Kidney epithelial cell (primary cell): ENCODE results near the gene HOXB3. TPM values are rescaled to one million over a fixed set of nuclear protein-coding genes. Genes with fewer than 3 reads are reported as not detected.

ENCODE experiments used
- DNase-seq: peaks from one replicate; pipeline ENCODE4 v3.0.0-alpha.2; 2010; ENCODE audit warnings: low read depth
- H3K27me3 ChIP-seq: 2 replicates; pipeline ENCODE4 v1.6.0; 2011; ENCODE audit warnings: low read length; ENCODE audit not compliant: control insufficient read depth, insufficient read depth
- H3K36me3 ChIP-seq: 2 replicates; pipeline ENCODE4 v1.5.1; 2011; ENCODE audit warnings: low read length; ENCODE audit not compliant: control insufficient read depth, insufficient read depth
- H3K4me3 ChIP-seq: 2 replicates; pipeline ENCODE4 v1.5.1; 2011; ENCODE audit warnings: low read depth, mild to moderate bottlenecking, control low read depth, low read length
- total RNA-seq: library from RNA; depleted of rRNA; stranded (reverse); fragments of >200 nt; gene quantifications from 2 replicates; pipeline ENCODE4 v1.2.3, GENCODE V29; 2015
- TF ChIP-seq, protein P1 (sequence below): IDR thresholded peaks from 2 replicates; pipeline ENCODE4 v1.5.1; 2011; ENCODE audit warnings: mild to moderate bottlenecking, moderate library complexity, low read length, control low read depth, inconsistent platforms; ENCODE audit not compliant: insufficient read depth, poor library complexity, severe bottlenecking

The HOXB3 gene
- total RNA-seq, 1 donor from 2014 or later, result 31.1 TPM

DNA sequence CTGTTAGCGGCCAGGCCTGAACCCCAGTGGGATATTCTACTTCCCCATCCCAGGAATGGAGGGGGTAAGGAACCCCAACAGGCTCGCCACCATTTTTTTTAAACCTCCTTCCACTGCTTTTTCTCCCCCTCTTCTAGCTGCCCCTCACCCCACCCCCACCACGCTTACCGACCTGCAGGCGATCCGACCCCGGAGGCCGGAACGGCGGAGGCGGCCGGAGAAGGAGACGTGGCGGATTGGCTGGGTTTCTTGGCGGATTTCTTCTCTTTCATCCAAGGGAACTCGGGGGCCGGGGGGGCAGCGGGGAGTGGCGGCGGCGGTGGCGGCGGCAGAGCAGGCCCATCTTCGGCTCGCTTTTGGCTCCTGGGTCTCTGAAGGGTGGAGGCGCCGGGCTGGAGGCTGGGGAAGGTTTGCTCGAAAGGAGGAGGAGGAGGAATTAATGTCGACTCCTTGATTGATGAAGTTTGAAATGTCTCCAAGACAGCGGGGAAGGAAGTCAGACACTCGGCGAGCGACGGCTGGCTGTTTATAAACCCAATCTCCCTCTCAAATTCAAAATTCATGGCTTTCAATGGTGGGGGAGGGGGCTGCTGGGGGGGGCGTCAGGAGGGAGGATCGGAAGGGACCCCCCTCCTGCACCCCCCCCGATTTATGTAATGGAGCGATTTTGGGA, 45.6 kb downstream of the HOXB3 start:
- no peak for DNase-seq
- H3K4me3 ChIP-seq, result peak overlapping the region; percentile 87

DNA sequence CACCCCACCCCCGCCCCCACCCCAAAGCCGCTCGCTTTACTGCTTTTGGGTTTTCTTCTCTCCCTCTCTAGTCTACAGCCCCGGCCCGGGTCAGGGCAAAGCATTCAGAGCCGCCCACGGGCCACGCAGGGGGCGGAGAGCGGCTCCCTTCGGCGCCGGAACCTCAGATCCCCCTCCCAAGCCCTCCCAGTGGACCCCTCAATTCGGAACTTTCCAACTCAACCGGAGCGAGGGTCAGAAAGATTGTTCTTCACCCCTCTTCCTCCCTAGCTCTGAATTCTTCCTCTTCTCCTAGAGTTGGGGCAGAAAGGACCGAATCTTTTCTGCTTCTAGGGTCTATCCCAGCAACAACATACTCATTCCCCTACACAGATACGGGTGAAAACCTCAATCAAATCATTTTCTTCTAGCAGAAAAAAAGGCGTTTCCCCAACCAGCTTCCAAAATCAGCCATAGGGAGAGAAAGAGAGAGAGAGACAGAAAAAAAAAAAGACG, 46.1 kb downstream of the HOXB3 start:
- Histone ChIP-seq H3K27me3 (no peaks in the 10 kb centered on the region), H3K4me3 (peak overlapping the region; percentile 87), H3K36me3 (peaks cover 5% of the 10 kb centered on the region)
- DNase-seq, result no peak
- TF ChIP-seq, protein P1, sequence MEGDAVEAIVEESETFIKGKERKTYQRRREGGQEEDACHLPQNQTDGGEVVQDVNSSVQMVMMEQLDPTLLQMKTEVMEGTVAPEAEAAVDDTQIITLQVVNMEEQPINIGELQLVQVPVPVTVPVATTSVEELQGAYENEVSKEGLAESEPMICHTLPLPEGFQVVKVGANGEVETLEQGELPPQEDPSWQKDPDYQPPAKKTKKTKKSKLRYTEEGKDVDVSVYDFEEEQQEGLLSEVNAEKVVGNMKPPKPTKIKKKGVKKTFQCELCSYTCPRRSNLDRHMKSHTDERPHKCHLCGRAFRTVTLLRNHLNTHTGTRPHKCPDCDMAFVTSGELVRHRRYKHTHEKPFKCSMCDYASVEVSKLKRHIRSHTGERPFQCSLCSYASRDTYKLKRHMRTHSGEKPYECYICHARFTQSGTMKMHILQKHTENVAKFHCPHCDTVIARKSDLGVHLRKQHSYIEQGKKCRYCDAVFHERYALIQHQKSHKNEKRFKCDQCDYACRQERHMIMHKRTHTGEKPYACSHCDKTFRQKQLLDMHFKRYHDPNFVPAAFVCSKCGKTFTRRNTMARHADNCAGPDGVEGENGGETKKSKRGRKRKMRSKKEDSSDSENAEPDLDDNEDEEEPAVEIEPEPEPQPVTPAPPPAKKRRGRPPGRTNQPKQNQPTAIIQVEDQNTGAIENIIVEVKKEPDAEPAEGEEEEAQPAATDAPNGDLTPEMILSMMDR, result no peak

More for the DNA sequence above, 45.6 kb downstream of the HOXB3 start:
- TF ChIP-seq, protein P1, result no peak
- H3K27me3 ChIP-seq, result no peaks in the 10 kb centered on the region
- peaks cover 5% of the 10 kb centered on the region for H3K36me3 ChIP-seq

DNA sequence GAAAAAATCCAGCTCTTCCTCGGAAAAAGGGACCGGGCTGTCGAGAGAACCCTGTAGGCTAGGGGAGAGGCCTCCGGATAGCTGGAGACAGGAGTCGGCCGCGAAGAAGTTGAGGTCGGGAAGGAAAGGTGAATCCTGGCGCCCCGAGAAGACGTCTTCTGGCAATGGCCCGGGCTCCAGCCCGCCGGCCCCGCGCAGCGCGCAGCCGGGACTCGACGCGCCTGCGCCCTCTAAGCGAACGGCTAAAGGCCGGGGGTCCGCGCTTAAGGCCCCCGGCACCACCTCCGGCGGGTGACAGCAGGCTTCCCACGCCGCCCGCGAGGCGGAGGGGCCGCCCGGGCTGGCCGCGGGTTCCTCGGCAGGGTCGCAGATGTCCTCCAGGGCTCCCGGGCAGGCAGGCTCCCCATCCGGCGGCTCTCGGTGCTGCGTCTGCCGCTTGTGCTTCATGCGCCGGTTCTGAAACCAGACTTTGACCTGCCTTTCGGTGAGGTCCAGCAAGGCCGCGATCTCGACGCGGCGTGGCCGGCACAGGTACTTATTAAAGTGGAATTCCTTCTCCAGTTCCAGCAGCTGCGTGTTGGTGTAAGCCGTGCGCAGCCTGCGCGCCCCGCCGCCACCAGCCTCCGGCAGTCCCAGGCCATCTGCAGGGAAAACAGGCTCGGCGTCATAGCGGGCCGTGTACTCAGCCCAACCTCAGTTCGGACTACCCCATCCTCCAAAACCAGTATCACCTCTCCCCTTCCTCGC, 46.8 kb downstream of the HOXB3 start:
- Histone ChIP-seq H3K4me3 (peak overlapping the region; percentile 87), H3K36me3 (peaks cover 5% of the 10 kb centered on the region), H3K27me3 (no peaks in the 10 kb centered on the region)
- no peak for DNase-seq
- TF ChIP-seq, protein P1, result no peak

DNA sequence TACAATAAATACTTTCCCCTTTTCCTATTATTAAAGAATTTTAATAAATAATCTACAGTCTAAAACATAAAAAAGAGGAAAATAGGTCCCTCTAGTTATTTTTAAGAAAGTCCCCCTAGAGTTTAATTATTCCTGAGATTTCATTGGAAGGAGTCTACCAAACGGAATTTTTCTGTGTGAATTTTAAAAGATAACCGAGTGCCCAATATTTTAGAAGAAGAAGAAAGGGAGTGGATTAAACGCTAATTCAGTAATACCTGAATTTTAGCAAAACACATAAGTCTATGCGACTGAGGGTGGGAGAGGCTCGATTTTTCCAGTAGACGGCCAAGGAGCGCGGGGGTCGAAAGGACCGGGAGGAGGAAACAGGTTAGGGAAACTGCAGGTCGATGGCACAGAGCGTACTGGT, 47.3 kb downstream of the HOXB3 start:
- TF ChIP-seq, protein P1, result no peak
- DNase-seq, result no peak
- no peaks in the 10 kb centered on the region for H3K27me3 ChIP-seq
- H3K36me3 ChIP-seq, result peaks cover 5% of the 10 kb centered on the region
- peak overlapping the region; percentile 87 for H3K4me3 ChIP-seq

DNA sequence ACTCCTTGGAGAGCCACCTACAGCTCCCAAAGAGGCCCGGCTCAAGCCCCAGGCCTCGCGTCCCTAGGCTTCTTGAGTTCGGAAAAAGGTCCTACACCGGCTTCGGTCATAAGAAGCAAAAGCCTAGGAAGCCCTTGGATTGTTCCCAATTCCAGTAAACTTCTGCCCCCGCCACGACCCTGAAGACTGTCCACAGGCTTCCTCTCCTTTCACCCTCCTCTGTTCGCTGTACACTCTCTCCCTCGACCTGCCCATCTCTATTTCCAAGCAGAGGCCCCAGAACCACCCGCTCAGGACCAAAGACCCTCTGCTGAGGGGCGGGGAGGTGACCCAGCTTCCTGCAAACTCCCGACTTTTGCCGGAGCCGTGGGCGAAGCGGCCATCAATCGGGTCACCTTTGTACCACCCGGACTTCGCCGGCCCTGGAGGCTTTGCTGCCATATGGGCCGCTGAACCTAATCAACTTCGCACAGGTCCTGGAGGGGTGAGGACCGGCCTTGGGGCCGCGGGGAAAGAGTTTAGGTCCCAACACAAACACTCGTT, 47.9 kb downstream of the HOXB3 start:
- Histone ChIP-seq H3K36me3 (peaks cover 5% of the 10 kb centered on the region), H3K27me3 (no peaks in the 10 kb centered on the region), H3K4me3 (peak overlapping the region; percentile 87)
- TF ChIP-seq, protein P1, result no peak
- DNase-seq, result no peak
